ENCODE results near the gene WWOX.
A peak's percentile ranks its signal among the peaks of the same experiment; 100 is the strongest.

The WWOX gene

DNA sequence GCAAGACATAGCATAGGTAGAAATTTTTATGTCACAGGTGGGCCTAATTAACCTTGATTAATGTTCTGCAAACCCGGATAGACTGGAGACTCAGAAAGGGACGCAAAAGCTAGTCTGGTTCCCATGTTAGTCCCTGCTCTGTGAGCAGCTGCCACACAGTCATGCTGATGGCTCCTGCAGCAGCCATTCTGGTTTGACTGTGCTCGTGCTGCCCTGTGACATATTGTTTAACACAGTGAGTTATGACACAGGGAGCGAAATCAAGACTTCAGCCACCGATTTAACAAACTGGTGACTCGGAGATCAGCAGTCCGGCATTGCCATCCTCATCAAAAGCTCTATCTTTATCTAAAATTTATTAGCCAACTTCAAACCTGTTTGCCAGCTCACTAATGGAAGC lies 169.8 kb downstream of the WWOX start:
- H3K4me2 ChIP-seq (ENCODE audit: low read length) = no peak overlapping the region
- no peaks in the 10 kb centered on the region for H3K27me3 ChIP-seq (ENCODE audit: insufficient read depth, low read length, poor library complexity)
- H2BK120ac ChIP-seq (ENCODE audit: low read depth, low read length) = no peak overlapping the region
- H3K4ac ChIP-seq (ENCODE audit: low read depth, low read length) = no peak overlapping the region
- no peak for DNase-seq
- no CpG with 5 or more reads among the region's 7 CpGs for WGBS (ENCODE audit: extremely low coverage, insufficient coverage, low lambda C conversion rate)
- no peak overlapping the region for H4K5ac ChIP-seq (ENCODE audit: low read length)
- H3K23ac ChIP-seq (ENCODE audit: low read length) = no peak overlapping the region
- H3K4me1 ChIP-seq (ENCODE audit: control insufficient read depth, low read depth, low read length) = no peaks in the 10 kb centered on the region
- H3K18ac ChIP-seq (ENCODE audit: low read length) = no peak overlapping the region
- no peak overlapping the region for H3K27ac ChIP-seq (ENCODE audit: low read depth, low read length)
- H3K9ac ChIP-seq (ENCODE audit: low read length) = no peak overlapping the region
- H4K8ac ChIP-seq (ENCODE audit: low read depth, low read length) = no peak overlapping the region
- H3K4me3 ChIP-seq (ENCODE audit: low read length) = no peak overlapping the region
- no peak overlapping the region for H2BK5ac ChIP-seq (ENCODE audit: low read length)
- H2AK5ac ChIP-seq (ENCODE audit: low read length) = no peak overlapping the region
- H3K56ac ChIP-seq (ENCODE audit: low read length) = no peak overlapping the region
- no peaks in the 10 kb centered on the region for H3K79me1 ChIP-seq (ENCODE audit: low read length)
- no peaks in the 10 kb centered on the region for H3K36me3 ChIP-seq (ENCODE audit: control insufficient read depth, insufficient read depth, low read length)
- no peak overlapping the region for H2BK15ac ChIP-seq (replicated peaks; ENCODE audit: low read depth)
- H3K79me2 ChIP-seq (ENCODE audit: control insufficient read depth, insufficient read depth, low read length) = no peaks in the 10 kb centered on the region

DNA sequence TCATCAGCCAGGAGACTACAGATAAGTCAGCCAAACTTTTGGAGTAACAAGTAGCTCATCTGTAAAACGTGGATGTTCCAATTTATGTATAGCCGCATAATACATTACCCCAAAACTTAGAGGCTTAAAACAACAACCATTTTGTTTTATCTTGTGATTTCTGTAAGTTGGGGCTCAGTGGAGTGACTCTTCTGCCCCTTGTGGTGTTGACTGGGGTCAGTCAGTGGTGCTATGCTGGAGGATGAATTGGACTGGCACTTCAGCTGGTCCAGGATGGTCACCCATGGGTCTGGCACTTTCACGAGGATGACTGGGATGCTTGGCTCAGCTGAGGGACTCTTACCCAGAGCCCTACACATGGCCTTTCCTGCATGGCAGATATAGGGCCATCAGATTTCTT lies 172.5 kb downstream of the WWOX start:
- Histone ChIP-seq H3K36me3 (ENCODE audit: control insufficient read depth, insufficient read depth, low read length) (no peaks in the 10 kb centered on the region), H2BK15ac (replicated peaks; ENCODE audit: low read depth) (no peak overlapping the region), H3K27ac (ENCODE audit: low read depth, low read length) (no peak overlapping the region), H3K23ac (ENCODE audit: low read length) (no peak overlapping the region), H3K79me1 (ENCODE audit: low read length) (no peaks in the 10 kb centered on the region), H3K4me2 (ENCODE audit: low read length) (no peak overlapping the region), H2BK120ac (ENCODE audit: low read depth, low read length) (no peak overlapping the region), H2BK5ac (ENCODE audit: low read length) (no peak overlapping the region), H3K18ac (ENCODE audit: low read length) (no peak overlapping the region), H4K5ac (ENCODE audit: low read length) (no peak overlapping the region), H3K27me3 (ENCODE audit: insufficient read depth, low read length, poor library complexity) (no peaks in the 10 kb centered on the region), H3K79me2 (ENCODE audit: control insufficient read depth, insufficient read depth, low read length) (no peaks in the 10 kb centered on the region), H4K8ac (ENCODE audit: low read depth, low read length) (no peak overlapping the region), H2AK5ac (ENCODE audit: low read length) (no peak overlapping the region), H3K4ac (ENCODE audit: low read depth, low read length) (no peak overlapping the region), H3K56ac (ENCODE audit: low read length) (no peak overlapping the region), H3K4me1 (ENCODE audit: control insufficient read depth, low read depth, low read length) (no peaks in the 10 kb centered on the region), H3K4me3 (ENCODE audit: low read length) (no peak overlapping the region), H3K9ac (ENCODE audit: low read length) (no peak overlapping the region)
- DNase-seq = no peak
- WGBS (ENCODE audit: extremely low coverage, insufficient coverage, low lambda C conversion rate) = no CpG with 5 or more reads among the region's 3 CpGs

- H3K36me3 ChIP-seq (ENCODE audit: control insufficient read depth, insufficient read depth, low read length) = no peaks in the 10 kb centered on the region
- H2AK5ac ChIP-seq (ENCODE audit: low read length) = no peak overlapping the region
- no peak overlapping the region for H2BK15ac ChIP-seq (replicated peaks; ENCODE audit: low read depth)
- no peak overlapping the region for H3K4me3 ChIP-seq (ENCODE audit: low read length)
- H3K18ac ChIP-seq (ENCODE audit: low read length) = no peak overlapping the region
- no peak for DNase-seq
- H3K27ac ChIP-seq (ENCODE audit: low read depth, low read length) = no peak overlapping the region
- no peaks in the 10 kb centered on the region for H3K79me1 ChIP-seq (ENCODE audit: low read length)
- H3K27me3 ChIP-seq (ENCODE audit: insufficient read depth, low read length, poor library complexity) = no peaks in the 10 kb centered on the region
- H3K56ac ChIP-seq (ENCODE audit: low read length) = no peak overlapping the region
- no CpG with 5 or more reads among the region's 4 CpGs for WGBS (ENCODE audit: extremely low coverage, insufficient coverage, low lambda C conversion rate)
- H3K9ac ChIP-seq (ENCODE audit: low read length) = no peak overlapping the region
- no peak overlapping the region for H3K23ac ChIP-seq (ENCODE audit: low read length)
- H2BK120ac ChIP-seq (ENCODE audit: low read depth, low read length) = no peak overlapping the region
- no peak overlapping the region for H4K8ac ChIP-seq (ENCODE audit: low read depth, low read length)
- H3K4ac ChIP-seq (ENCODE audit: low read depth, low read length) = no peak overlapping the region
- H3K4me2 ChIP-seq (ENCODE audit: low read length) = no peak overlapping the region
- no peak overlapping the region for H2BK5ac ChIP-seq (ENCODE audit: low read length)
- peaks cover 3% of the 10 kb centered on the region for H3K4me1 ChIP-seq (ENCODE audit: control insufficient read depth, low read depth, low read length)
- no peak overlapping the region for H4K5ac ChIP-seq (ENCODE audit: low read length)
- no peaks in the 10 kb centered on the region for H3K79me2 ChIP-seq (ENCODE audit: control insufficient read depth, insufficient read depth, low read length)
These were observed 175.3 kb downstream of the WWOX start for GRCh38 chr16:78274771-78275170.

- Histone ChIP-seq H3K79me1 (ENCODE audit: low read length) (no peaks in the 10 kb centered on the region), H2AK5ac (ENCODE audit: low read length) (no peak overlapping the region), H2BK120ac (ENCODE audit: low read depth, low read length) (no peak overlapping the region), H2BK15ac (replicated peaks; ENCODE audit: low read depth) (no peak overlapping the region), H3K79me2 (ENCODE audit: control insufficient read depth, insufficient read depth, low read length) (no peaks in the 10 kb centered on the region), H4K8ac (ENCODE audit: low read depth, low read length) (no peak overlapping the region), H3K23ac (ENCODE audit: low read length) (no peak overlapping the region), H3K18ac (ENCODE audit: low read length) (no peak overlapping the region), H3K27me3 (ENCODE audit: insufficient read depth, low read length, poor library complexity) (no peaks in the 10 kb centered on the region), H3K4me1 (ENCODE audit: control insufficient read depth, low read depth, low read length) (peaks cover 3% of the 10 kb centered on the region), H3K4me3 (ENCODE audit: low read length) (no peak overlapping the region), H2BK5ac (ENCODE audit: low read length) (no peak overlapping the region), H3K4me2 (ENCODE audit: low read length) (no peak overlapping the region), H3K36me3 (ENCODE audit: control insufficient read depth, insufficient read depth, low read length) (no peaks in the 10 kb centered on the region), H3K56ac (ENCODE audit: low read length) (no peak overlapping the region), H4K5ac (ENCODE audit: low read length) (no peak overlapping the region), H3K4ac (ENCODE audit: low read depth, low read length) (no peak overlapping the region), H3K27ac (ENCODE audit: low read depth, low read length) (no peak overlapping the region), H3K9ac (ENCODE audit: low read length) (no peak overlapping the region)
- WGBS (ENCODE audit: extremely low coverage, insufficient coverage, low lambda C conversion rate) = no CpG with 5 or more reads among the region's 5 CpGs
- no peak for DNase-seq
These were observed 176.0 kb downstream of the WWOX start for GRCh38 chr16:78275420-78275819.

- H3K4ac ChIP-seq (ENCODE audit: low read depth, low read length) = no peak overlapping the region
These were observed 178.0 kb downstream of the WWOX start for GRCh38 chr16:78277321-78278055.

DNA sequence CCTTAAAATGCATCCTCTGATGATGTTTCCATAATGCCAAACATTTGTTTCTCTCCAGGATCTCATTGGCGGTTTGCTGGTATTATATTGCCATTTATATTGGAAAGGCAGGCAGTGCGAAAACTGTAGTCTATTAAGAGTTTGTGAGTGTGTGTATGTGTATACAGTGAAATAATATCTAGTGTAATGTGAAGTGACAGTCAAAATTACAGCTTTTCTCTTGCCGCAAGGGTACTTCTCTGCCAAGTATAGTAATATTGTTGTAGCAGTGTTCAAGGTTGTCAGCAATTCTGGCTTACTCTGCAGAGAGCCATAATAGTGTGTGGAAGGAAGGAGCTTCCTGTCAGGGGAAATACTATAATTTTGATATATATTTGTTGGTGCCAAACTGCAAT lies 178.6 kb downstream of the WWOX start:
- no peak overlapping the region for H2BK120ac ChIP-seq (ENCODE audit: low read depth, low read length)
- no peak overlapping the region for H3K23ac ChIP-seq (ENCODE audit: low read length)
- no peak overlapping the region for H4K8ac ChIP-seq (ENCODE audit: low read depth, low read length)
- no peak for DNase-seq
- H2AK5ac ChIP-seq (ENCODE audit: low read length) = no peak overlapping the region
- H3K4me1 ChIP-seq (ENCODE audit: control insufficient read depth, low read depth, low read length) = peaks cover 3% of the 10 kb centered on the region
- H3K79me1 ChIP-seq (ENCODE audit: low read length) = no peaks in the 10 kb centered on the region
- no peaks in the 10 kb centered on the region for H3K36me3 ChIP-seq (ENCODE audit: control insufficient read depth, insufficient read depth, low read length)
- no peak overlapping the region for H2BK5ac ChIP-seq (ENCODE audit: low read length)
- H4K5ac ChIP-seq (ENCODE audit: low read length) = no peak overlapping the region
- H3K9ac ChIP-seq (ENCODE audit: low read length) = no peak overlapping the region
- H3K4ac ChIP-seq (ENCODE audit: low read depth, low read length) = no peak overlapping the region
- no peak overlapping the region for H3K4me2 ChIP-seq (ENCODE audit: low read length)
- no peak overlapping the region for H2BK15ac ChIP-seq (replicated peaks; ENCODE audit: low read depth)
- no peaks in the 10 kb centered on the region for H3K27me3 ChIP-seq (ENCODE audit: insufficient read depth, low read length, poor library complexity)
- no peaks in the 10 kb centered on the region for H3K79me2 ChIP-seq (ENCODE audit: control insufficient read depth, insufficient read depth, low read length)
- H3K56ac ChIP-seq (ENCODE audit: low read length) = no peak overlapping the region
- H3K18ac ChIP-seq (ENCODE audit: low read length) = no peak overlapping the region
- no peak overlapping the region for H3K27ac ChIP-seq (ENCODE audit: low read depth, low read length)
- H3K4me3 ChIP-seq (ENCODE audit: low read length) = no peak overlapping the region
- no CpG with 5 or more reads among the region's 3 CpGs for WGBS (ENCODE audit: extremely low coverage, insufficient coverage, low lambda C conversion rate)

More at GRCh38 chr16:78277321-78278055, 178.0 kb downstream of the WWOX start:
- Histone ChIP-seq H3K79me2 (ENCODE audit: control insufficient read depth, insufficient read depth, low read length) (no peaks in the 10 kb centered on the region), H3K27ac (ENCODE audit: low read depth, low read length) (no peak overlapping the region), H3K56ac (ENCODE audit: low read length) (no peak overlapping the region), H4K8ac (ENCODE audit: low read depth, low read length) (no peak overlapping the region), H3K4me2 (ENCODE audit: low read length) (no peak overlapping the region), H3K79me1 (ENCODE audit: low read length) (no peaks in the 10 kb centered on the region), H3K4me3 (ENCODE audit: low read length) (no peak overlapping the region), H3K36me3 (ENCODE audit: control insufficient read depth, insufficient read depth, low read length) (no peaks in the 10 kb centered on the region), H3K27me3 (ENCODE audit: insufficient read depth, low read length, poor library complexity) (no peaks in the 10 kb centered on the region), H2BK15ac (replicated peaks; ENCODE audit: low read depth) (no peak overlapping the region), H4K5ac (ENCODE audit: low read length) (no peak overlapping the region), H3K18ac (ENCODE audit: low read length) (no peak overlapping the region), H3K23ac (ENCODE audit: low read length) (no peak overlapping the region), H2BK5ac (ENCODE audit: low read length) (no peak overlapping the region), H3K9ac (ENCODE audit: low read length) (no peak overlapping the region), H3K4me1 (ENCODE audit: control insufficient read depth, low read depth, low read length) (peaks cover 3% of the 10 kb centered on the region), H2AK5ac (ENCODE audit: low read length) (no peak overlapping the region), H2BK120ac (ENCODE audit: low read depth, low read length) (no peak overlapping the region)
- DNase-seq = peak; percentile 58
- no CpG with 5 or more reads among the region's 12 CpGs for WGBS (ENCODE audit: extremely low coverage, insufficient coverage, low lambda C conversion rate)

All from mesendoderm (in vitro differentiated cells).